ENCODE results near the gene LHFPL2.

LHFPL2 gene

DNA sequence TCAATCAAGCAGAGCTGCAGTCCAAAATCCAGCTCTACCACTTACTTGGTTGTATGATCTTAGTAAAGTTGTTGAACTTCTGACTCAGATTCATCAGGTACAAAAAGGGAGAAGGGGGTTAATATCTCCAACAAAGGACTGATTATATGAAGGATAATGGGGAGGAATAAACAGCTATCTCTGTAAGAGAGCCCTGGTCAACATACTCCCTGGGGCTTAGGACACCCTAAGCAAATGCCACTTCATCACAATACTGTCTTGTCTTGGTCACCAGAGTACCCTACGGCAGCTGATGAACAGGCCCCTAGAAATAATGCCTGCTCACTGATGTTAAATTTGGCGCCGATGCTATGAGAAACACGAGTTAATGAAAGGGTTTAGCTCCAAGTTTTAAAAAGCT, 34.8 kb downstream of the LHFPL2 start:
- no peak for ATAC-seq (replicated peaks)
- Mint-ChIP-seq H3K4me1 (ENCODE audit: low read depth in 2 of 2) (no peaks in the 10 kb centered on the region), H3K27me3 (peaks cover 0 to 18% of the 10 kb centered on the region in 2 donors), H3K9me3 (no peaks in the 10 kb centered on the region), H3K36me3 (ENCODE audit: insufficient read depth) (no peaks in the 10 kb centered on the region), H3K27ac (no peak overlapping the region), H3K4me3 (no peak overlapping the region)
- DNase-seq: no peak

DNA sequence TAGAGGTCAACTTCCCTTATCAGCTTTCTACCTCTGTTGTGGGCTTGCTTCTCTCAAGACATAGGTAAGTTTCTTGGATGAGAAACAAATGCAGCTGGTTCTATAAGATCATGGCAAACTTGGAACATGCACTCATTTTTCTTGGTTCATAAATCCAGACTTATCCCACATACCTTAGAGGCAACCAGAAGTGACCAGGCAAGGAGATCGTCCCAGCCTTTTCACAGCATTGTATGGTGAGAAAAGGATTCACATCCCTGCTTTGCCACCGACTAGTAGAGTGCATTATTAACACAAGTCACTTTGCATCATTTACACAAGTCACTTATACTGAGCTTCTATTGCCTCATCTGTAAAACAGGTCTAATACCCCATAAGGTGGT, 35.4 kb downstream of the LHFPL2 start:
- no peak overlapping the region for H3K27ac Mint-ChIP-seq
- H3K4me3 Mint-ChIP-seq: no peak overlapping the region
- no peak for DNase-seq

DNA sequence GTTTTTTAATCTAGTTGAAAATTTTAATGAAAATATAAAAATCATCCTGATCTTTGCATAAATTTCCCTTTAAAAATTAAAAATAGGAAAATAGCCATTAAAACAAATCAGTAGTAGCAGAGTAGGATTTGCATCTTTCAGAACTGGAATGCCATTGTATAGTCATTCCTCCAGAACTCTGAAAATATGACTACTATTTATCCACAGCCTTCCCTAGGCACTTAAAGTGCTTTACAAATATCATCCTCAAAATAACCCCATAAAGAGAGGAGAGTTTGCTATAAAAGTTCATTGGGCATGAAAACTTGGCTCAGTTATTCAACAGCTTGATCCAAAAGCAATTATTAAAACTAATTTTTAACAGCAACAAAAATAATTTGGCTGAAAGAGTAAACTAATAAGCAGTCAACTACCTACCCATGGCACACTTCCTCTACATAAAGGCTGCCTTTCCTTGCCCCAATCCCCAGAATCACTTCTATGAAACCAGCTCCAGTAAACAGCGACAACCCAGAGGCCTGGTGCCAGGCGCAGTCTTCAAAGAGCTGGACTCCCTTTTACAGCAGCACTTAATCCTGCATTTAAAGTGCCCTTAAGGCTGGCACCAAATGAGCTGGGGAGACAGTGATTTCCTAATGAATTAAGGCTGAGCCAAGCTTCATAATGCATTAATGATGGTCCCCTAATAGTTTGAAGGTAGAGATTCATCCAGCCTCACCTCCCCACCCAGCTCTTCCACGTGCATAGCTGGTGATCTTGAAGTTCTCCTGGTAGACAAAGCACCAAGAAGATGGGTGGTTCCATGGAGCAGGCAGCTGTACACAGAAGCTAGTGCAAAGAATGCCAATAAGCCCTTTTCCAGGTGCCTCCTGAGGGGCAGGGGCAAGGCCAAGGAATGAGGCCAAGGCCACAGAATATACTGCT, 36.1 kb downstream of the LHFPL2 start:
- no peaks in the 10 kb centered on the region for H3K9me3 Mint-ChIP-seq
- DNase-seq (no peak), ATAC-seq (replicated peaks) (no peak)
- H3K27me3 Mint-ChIP-seq: peaks cover 6 to 19% of the 10 kb centered on the region in 2 donors
- no peak overlapping the region for H3K4me3 Mint-ChIP-seq
- no peak overlapping the region for H3K27ac Mint-ChIP-seq
- H3K36me3 Mint-ChIP-seq (ENCODE audit: insufficient read depth): no peaks in the 10 kb centered on the region
- H3K4me1 Mint-ChIP-seq (ENCODE audit: low read depth in 2 of 2): no peaks in the 10 kb centered on the region

More for the DNA sequence above, 35.4 kb downstream of the LHFPL2 start:
- no peak for ATAC-seq (replicated peaks)
- peaks cover 0 to 18% of the 10 kb centered on the region in 2 donors for H3K27me3 Mint-ChIP-seq
- H3K36me3 Mint-ChIP-seq (ENCODE audit: insufficient read depth): no peaks in the 10 kb centered on the region
- H3K9me3 Mint-ChIP-seq: no peaks in the 10 kb centered on the region
- H3K4me1 Mint-ChIP-seq (ENCODE audit: low read depth in 2 of 2): no peaks in the 10 kb centered on the region

DNA sequence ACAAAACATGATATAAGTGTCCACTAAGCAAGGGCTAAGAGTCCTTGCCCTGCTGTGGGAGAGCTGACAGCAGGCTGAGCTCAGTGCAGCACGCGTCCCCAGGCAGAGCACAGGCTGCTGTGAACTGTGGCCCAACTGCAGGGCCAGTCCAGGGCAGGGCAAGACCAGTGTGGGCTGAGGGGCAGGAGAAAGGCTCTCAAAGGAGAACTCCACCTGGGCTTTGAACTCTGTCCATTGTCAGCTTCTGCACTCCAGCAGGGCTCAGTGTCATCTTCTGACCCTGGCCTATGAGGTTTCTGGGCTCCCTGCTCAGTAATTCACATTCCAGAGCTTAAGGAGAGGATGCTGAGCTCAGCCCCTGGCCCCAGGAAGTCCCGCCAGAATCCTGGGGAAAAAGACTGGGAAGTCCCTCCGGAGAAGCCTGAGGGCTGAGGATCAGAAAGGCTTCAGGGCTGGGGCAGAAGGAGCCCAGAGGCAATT, 37.4 kb downstream of the LHFPL2 start:
- no peaks in the 10 kb centered on the region for H3K4me1 Mint-ChIP-seq (ENCODE audit: low read depth in 2 of 2)

DNA sequence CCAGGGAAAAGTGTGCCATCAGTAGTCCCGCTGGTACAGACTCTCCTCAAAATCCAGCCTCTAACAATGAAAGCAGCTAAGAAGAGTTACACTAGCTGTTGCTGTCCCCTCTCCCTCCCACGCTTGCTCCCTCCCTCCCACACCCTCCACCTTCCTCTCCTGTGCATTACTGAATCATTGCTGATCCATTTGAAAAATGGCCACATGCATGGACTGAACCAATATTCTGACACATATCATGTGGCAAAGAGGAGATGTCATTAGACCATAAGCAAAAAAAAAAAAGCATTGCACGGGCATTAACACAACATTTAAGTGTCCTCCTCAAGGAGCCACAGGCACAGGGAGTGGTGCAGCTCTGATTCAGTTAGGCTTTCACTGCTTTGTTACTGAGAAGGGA, 37.9 kb downstream of the LHFPL2 start:
- Mint-ChIP-seq H3K4me1 (ENCODE audit: low read depth in 2 of 2) (no peaks in the 10 kb centered on the region), H3K9me3 (no peaks in the 10 kb centered on the region), H3K27me3 (peaks cover 15 to 32% of the 10 kb centered on the region in 2 donors), H3K4me3 (no peak overlapping the region), H3K27ac (no peak overlapping the region), H3K36me3 (ENCODE audit: insufficient read depth) (no peaks in the 10 kb centered on the region)
- DNase-seq (no peak), ATAC-seq (replicated peaks) (no peak)

More for the DNA sequence above, 37.4 kb downstream of the LHFPL2 start:
- no peak overlapping the region for H3K27ac Mint-ChIP-seq
- H3K27me3 Mint-ChIP-seq: peaks cover 15 to 28% of the 10 kb centered on the region in 2 donors
- ATAC-seq (replicated peaks): no peak
- H3K9me3 Mint-ChIP-seq: no peaks in the 10 kb centered on the region
- H3K4me3 Mint-ChIP-seq: no peak overlapping the region
- no peaks in the 10 kb centered on the region for H3K36me3 Mint-ChIP-seq (ENCODE audit: insufficient read depth)
- DNase-seq: no peak

DNA sequence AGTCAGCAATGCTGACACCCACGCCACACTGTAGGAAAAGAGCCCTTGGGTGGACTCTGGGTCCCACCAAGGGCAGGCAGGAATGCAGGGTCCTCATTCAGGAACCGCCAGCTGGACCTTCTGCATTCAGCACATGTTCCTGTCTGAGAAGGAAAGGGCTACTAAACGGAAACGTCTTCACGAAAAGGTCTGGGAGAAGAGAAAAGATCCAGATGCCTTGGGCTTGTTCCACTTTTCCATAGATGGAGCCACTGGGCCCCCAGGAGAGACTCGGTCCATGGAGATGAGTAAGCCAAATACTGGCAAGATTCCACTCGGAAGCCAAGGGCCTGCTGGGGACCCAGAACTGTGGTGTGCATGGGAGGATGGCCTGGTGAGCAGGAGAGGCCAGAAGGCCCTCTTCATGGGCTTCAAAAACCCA, 38.4 kb downstream of the LHFPL2 start:
- ATAC-seq (replicated peaks): no peak
- H3K4me1 Mint-ChIP-seq (ENCODE audit: low read depth in 2 of 2): no peaks in the 10 kb centered on the region
- H3K9me3 Mint-ChIP-seq: no peaks in the 10 kb centered on the region
- H3K4me3 Mint-ChIP-seq: no peak overlapping the region
- no peak overlapping the region for H3K27ac Mint-ChIP-seq
- peaks cover 15 to 36% of the 10 kb centered on the region in 2 donors for H3K27me3 Mint-ChIP-seq
- DNase-seq: no peak
- no peaks in the 10 kb centered on the region for H3K36me3 Mint-ChIP-seq (ENCODE audit: insufficient read depth)

DNA sequence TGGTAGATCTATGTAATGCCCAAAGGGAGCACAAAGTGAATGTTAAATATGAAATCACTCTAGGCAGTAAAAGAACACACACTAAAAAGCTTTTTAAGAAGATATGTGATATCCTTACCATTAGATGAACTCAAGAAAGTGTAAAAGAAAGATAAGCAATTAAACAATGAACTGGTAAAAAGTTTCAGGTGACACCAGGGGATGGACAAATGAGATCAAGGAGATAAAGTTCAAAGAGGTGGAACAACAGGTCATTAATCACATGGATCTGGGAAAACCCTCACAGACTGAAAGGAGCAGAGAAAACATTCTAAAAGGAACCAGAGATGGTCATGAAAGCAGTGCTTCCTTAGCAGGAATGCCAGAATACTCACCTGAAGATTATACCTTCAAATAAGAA, 40.7 kb downstream of the LHFPL2 start:
- Mint-ChIP-seq H3K4me1 (ENCODE audit: low read depth in 2 of 2) (no peaks in the 10 kb centered on the region), H3K36me3 (ENCODE audit: insufficient read depth) (no peaks in the 10 kb centered on the region), H3K4me3 (no peak overlapping the region), H3K9me3 (no peaks in the 10 kb centered on the region), H3K27me3 (peaks cover 15 to 36% of the 10 kb centered on the region in 2 donors), H3K27ac (no peak overlapping the region)
- ATAC-seq (replicated peaks) (no peak), DNase-seq (no peak)

DNA sequence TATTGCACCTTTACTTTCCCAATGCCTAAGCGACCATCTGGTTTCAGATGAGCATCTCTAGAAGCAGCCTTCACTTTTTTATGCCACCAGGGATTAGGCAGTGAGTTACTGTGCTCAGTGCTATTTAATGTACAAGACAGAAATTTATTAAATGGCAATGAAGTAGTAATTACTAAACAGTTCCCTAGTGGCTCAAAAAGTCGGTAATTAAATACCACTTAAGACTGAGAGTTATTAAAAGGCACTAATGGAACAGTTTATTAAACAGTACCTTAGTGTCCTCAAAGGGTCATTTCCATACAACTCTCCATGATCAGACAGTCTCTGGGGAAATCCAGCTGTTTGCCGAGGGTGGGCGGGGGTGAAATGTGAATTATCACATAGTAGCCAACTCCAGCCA, 42.3 kb downstream of the LHFPL2 start:
- peaks cover 15 to 32% of the 10 kb centered on the region in 2 donors for H3K27me3 Mint-ChIP-seq

DNA sequence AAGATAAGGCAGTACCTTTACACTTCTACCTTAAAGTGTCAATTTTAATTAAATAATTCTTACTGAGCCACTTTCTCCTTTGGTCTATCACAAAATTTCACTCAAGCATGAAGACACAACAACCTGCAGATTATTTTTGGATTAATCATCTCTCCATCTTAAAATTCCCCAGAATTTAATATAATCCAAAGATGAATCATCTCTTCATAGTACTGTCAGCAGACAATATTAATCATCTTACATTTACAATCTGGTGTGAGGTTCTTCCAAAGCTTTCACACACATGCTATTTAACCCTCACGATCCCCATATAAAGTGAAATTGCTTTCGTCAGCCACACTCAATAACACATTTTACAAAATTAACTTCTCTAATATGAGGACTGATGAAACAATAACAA, 43.0 kb downstream of the LHFPL2 start:
- ATAC-seq (replicated peaks) (no peak), DNase-seq (no peak)
- peaks cover 19 to 31% of the 10 kb centered on the region in 2 donors for H3K27me3 Mint-ChIP-seq
- H3K27ac Mint-ChIP-seq: no peak overlapping the region
- H3K4me3 Mint-ChIP-seq: no peak overlapping the region
- no peaks in the 10 kb centered on the region for H3K4me1 Mint-ChIP-seq (ENCODE audit: low read depth in 2 of 2)
- no peaks in the 10 kb centered on the region for H3K9me3 Mint-ChIP-seq
- H3K36me3 Mint-ChIP-seq (ENCODE audit: insufficient read depth): no peaks in the 10 kb centered on the region

More for the DNA sequence above, 42.3 kb downstream of the LHFPL2 start:
- H3K4me1 Mint-ChIP-seq (ENCODE audit: low read depth in 2 of 2): no peaks in the 10 kb centered on the region
- H3K36me3 Mint-ChIP-seq (ENCODE audit: insufficient read depth): no peaks in the 10 kb centered on the region
- H3K4me3 Mint-ChIP-seq: no peak overlapping the region
- no peak for ATAC-seq (replicated peaks)
- DNase-seq: no peak
- no peak overlapping the region for H3K27ac Mint-ChIP-seq
- H3K9me3 Mint-ChIP-seq: no peaks in the 10 kb centered on the region

DNA sequence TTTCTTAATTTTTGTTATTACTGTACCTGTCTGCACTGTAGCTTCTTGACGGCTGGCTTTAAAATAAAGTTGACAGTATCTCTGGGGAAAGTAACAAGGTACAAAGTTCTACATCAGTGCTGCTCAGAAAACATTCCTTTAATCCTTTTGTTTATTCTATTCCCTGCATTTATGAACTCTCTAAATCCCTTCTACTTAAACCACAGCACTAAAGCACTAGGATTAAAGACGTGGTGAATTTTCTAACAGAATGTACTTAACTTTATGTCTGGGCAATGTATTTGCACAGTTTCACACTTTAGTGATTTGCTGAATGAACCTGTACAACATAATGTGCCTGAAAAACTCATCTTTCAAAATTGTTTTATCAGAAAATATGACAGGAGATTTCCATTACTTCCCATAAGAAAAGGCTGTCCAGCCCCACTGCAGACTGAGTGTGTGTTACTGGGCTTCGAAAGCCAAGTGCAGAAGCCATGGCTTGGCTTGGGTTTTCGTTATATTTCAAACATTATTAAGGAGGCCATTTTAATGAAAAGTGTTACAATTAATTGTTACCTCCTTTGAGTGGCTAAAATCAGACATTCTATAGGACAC, 43.8 kb downstream of the LHFPL2 start:
- no peak overlapping the region for H3K4me3 Mint-ChIP-seq
- H3K36me3 Mint-ChIP-seq (ENCODE audit: insufficient read depth): no peaks in the 10 kb centered on the region
- no peak overlapping the region for H3K27ac Mint-ChIP-seq
- DNase-seq (no peak), ATAC-seq (replicated peaks) (no peak)
- peaks cover 21 to 26% of the 10 kb centered on the region in 2 donors for H3K27me3 Mint-ChIP-seq
- H3K4me1 Mint-ChIP-seq (ENCODE audit: low read depth in 2 of 2): no peaks in the 10 kb centered on the region
- no peaks in the 10 kb centered on the region for H3K9me3 Mint-ChIP-seq

DNA sequence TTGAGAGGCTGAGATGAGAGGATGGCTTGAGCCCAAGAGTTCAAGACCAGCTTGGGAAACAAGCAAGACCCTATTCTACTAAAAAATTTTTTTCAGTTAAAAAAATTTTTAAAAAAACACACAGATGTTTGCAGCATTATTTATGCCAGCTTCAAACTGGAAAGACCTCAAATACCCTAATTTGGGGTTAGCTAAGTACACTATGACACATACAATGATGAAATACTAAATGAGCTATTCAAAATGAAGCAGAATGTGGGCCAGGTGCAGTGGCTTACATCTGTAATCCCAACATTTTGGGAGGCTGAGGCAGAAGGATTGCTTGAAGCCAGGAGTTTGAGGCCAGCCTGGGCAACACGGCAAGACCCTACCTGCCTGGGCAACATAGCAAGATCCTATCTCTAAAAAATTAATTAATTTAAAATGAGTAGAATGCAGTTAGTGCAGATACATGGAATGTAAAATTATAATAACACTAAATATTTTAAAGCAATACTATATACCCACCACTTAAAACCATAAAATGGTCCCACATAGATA, 44.9 kb downstream of the LHFPL2 start:
- Mint-ChIP-seq H3K4me3 (no peak overlapping the region), H3K36me3 (ENCODE audit: insufficient read depth) (no peaks in the 10 kb centered on the region), H3K4me1 (ENCODE audit: low read depth in 2 of 2) (no peaks in the 10 kb centered on the region), H3K9me3 (no peaks in the 10 kb centered on the region), H3K27ac (no peak overlapping the region), H3K27me3 (peaks cover 21 to 26% of the 10 kb centered on the region in 2 donors)
- no peak for ATAC-seq (replicated peaks)
- DNase-seq: no peak

DNA sequence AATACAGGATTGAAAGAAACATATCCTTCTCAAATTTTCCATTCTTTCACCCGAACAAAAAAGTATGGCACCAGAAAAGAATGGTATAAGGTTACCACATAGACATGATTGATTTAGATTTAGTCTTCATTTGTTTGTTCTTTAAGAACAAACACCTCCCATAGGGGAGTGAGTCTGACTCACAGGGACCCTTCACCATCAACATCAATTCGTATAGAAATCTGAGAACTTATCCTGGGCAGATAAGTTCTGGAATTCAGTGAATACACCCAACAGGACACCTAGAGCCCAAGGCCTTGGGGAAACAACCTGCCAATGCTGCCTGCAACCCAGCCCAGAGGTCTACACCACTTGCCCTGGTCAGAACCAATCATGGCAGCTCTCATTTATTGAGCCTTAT, 46.2 kb downstream of the LHFPL2 start:
- Mint-ChIP-seq H3K9me3 (no peaks in the 10 kb centered on the region), H3K4me3 (no peak overlapping the region), H3K36me3 (ENCODE audit: insufficient read depth) (no peaks in the 10 kb centered on the region), H3K27ac (no peak overlapping the region), H3K27me3 (peaks cover 14 to 34% of the 10 kb centered on the region in 2 donors), H3K4me1 (ENCODE audit: low read depth in 2 of 2) (no peaks in the 10 kb centered on the region)
- no peak for DNase-seq
- no peak for ATAC-seq (replicated peaks)

DNA sequence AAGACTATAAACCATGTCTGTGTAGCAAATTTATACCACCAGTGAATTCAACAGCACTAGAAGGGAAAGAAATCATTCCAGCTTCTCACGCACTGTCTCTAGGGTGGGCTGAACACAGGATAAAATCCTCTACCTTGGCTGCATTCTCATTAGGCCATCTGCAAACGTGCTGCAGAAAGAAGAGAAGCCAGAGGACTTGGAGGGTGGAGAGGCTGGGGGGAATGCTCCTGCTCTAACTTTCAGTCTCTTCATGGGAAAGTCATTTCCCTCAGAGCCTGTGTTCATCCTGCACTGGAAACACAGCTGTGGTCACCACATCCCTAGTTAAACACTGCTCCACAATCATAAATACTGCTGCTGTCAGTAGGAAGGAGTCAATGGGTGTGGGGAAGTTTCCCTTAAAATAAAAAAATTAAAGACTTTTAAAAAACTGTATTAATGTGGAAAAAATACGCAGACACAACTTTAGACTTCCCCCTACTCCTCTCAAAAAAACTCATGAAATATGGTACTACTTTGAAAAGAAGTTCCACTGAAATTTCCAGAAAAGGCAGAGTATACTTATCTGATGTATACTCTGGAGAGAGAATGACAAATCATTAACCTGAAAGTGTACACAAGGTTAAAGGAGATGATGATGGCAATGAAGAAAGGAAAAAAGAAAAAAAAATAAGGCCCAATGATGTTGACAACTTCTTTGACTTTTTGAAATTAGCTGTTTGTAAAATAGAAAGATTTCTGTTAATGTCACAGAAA, 46.8 kb downstream of the LHFPL2 start:
- ATAC-seq (replicated peaks) (no peak), DNase-seq (no peak)
- H3K9me3 Mint-ChIP-seq: no peaks in the 10 kb centered on the region
- H3K27ac Mint-ChIP-seq: no peak overlapping the region
- H3K4me1 Mint-ChIP-seq (ENCODE audit: low read depth in 2 of 2): no peaks in the 10 kb centered on the region
- no peak overlapping the region for H3K4me3 Mint-ChIP-seq
- peaks cover 12 to 29% of the 10 kb centered on the region in 2 donors for H3K27me3 Mint-ChIP-seq
- no peaks in the 10 kb centered on the region for H3K36me3 Mint-ChIP-seq (ENCODE audit: insufficient read depth)
